Karpas-422 (cell line): ENCODE results near the gene SEC61A2. TPM values are rescaled to one million over a fixed set of nuclear protein-coding genes. Genes with fewer than 3 reads are reported as not detected.
"Not testable (repeated sequence)": the region's sequence is repeated elsewhere in the genome, so short reads cannot be mapped to it uniquely, and the experiment has no call there.

ENCODE experiments used
- DNase-seq: peaks from one replicate; pipeline ENCODE4 v3.0.0-alpha.2; 2015
- H2AFZ ChIP-seq: fragments of 200-600 bp; sonication (generic); 2 replicates; pipeline ENCODE4 v1.6.1; 2014; ENCODE audit warnings: antibody characterized with exemption, low read length, mixed read lengths
- H3K27ac ChIP-seq: fragments of 200-600 bp; sonication (generic); 2 replicates; pipeline ENCODE4 v1.5.1; 2014; ENCODE audit warnings: mild to moderate bottlenecking, low read length, moderate library complexity
- H3K27me3 ChIP-seq: fragments of 200-600 bp; sonication (generic); 2 replicates; pipeline ENCODE4 v1.6.1; 2014; ENCODE audit warnings: low read length, mixed read lengths
- H3K36me3 ChIP-seq: fragments of 200-600 bp; sonication (generic); 2 replicates; pipeline ENCODE4 v1.6.1; 2014; ENCODE audit warnings: low read length, mixed read lengths; ENCODE audit not compliant: insufficient read depth
- H3K4me1 ChIP-seq: fragments of 200-600 bp; sonication (generic); 2 replicates; pipeline ENCODE4 v1.6.1; 2014; ENCODE audit warnings: mild to moderate bottlenecking, low read length, mixed read lengths
- H3K4me2 ChIP-seq: fragments of 200-600 bp; sonication (generic); 2 replicates; pipeline ENCODE4 v1.6.1; 2014; ENCODE audit warnings: low read length, low read depth, mild to moderate bottlenecking; ENCODE audit not compliant: poor library complexity, severe bottlenecking
- H3K4me3 ChIP-seq: fragments of 200-600 bp; sonication (generic); 2 replicates; pipeline ENCODE4 v1.5.1; 2014; ENCODE audit warnings: mild to moderate bottlenecking, antibody characterized with exemption, low read length, mixed read lengths
- H3K79me2 ChIP-seq: fragments of 200-600 bp; sonication (generic); 2 replicates; pipeline ENCODE4 v1.6.1; 2014; ENCODE audit warnings: mild to moderate bottlenecking, low read length, mixed read lengths
- H3K9ac ChIP-seq: fragments of 200-600 bp; sonication (generic); 2 replicates; pipeline ENCODE4 v1.6.0; 2014; ENCODE audit warnings: low read length
- H3K9me2 ChIP-seq: fragments of 200-600 bp; sonication (generic), shearing (Covaris generic); replicated peaks from 2 replicates; pipeline ENCODE4 v1.6.0; 2014; ENCODE audit warnings: mild to moderate bottlenecking, low read length, moderate library complexity; ENCODE audit not compliant: insufficient read depth
- H3K9me3 ChIP-seq: fragments of 300-700, 200-600 bp; sonication (generic); 2 replicates; pipeline ENCODE4 v1.6.1; 2014; ENCODE audit warnings: low read length, mixed read lengths
- H4K20me1 ChIP-seq: fragments of 200-600 bp; sonication (generic); 2 replicates; pipeline ENCODE4 v1.6.1; 2014; ENCODE audit warnings: mild to moderate bottlenecking, antibody characterized with exemption, low read length, low read depth; ENCODE audit not compliant: insufficient read depth
- total RNA-seq: library from RNA; depleted of rRNA; stranded (reverse); fragments of >200 nt; shearing (Covaris generic); gene quantifications from 2 replicates; pipeline ENCODE4 v1.2.3, GENCODE V29; 2014; ENCODE audit warnings: low replicate concordance; rRNA removed

SEC61A2 gene
- total RNA-seq = 6.6 and 17.7 TPM in 2 replicates

DNA sequence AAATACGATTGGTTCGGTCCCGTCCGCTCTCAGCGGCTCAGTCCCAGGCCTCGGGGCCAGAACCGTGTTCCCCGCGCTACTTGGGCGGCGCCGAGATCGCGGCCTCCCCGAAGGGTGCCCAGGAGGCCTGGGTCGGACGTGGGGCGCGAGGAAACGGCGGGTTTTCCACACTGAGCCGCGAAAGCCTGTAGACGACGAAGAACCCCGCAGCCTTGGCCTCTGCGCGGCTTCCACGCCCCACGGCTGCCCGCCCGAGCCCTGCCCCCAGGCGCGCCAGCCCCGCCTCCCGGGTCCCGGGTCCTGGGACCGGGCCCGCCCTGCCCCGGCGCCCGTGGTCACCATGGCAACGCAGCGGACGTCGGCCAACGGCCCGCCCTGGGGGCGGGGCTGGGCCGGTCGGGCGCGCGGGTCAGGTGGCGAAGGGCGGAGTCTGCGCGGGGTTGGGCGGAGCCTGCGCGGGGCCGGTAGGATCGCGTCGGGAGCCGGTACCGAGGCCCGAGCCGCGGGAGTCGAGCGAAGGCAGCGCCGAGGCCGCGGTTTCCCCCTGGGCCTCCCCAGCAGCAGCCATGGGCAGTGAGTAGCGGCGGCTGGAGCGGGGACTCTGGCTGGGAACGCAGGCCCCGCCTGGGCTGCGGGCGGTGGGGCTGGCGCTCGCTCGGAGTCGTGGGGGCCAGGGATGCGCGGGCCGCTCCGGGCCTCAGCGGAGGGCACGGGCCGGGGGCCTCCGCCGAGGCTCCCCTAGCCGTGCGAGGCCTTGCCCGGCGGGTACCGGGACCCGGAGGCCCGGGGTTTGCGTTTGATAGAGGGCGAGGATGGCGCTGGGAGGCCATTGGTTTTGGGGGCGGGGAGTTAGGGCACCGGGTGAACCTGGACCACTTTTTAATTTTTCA, at the start of gene SEC61A2:
Gene SEC61A2, plus strand, starts transcription at position 456 of the 890 bp plus-strand sequence. Its CDS starts 111 bp downstream, at position 567.
- no peaks in the 10 kb centered on the region for H4K20me1 ChIP-seq

DNA sequence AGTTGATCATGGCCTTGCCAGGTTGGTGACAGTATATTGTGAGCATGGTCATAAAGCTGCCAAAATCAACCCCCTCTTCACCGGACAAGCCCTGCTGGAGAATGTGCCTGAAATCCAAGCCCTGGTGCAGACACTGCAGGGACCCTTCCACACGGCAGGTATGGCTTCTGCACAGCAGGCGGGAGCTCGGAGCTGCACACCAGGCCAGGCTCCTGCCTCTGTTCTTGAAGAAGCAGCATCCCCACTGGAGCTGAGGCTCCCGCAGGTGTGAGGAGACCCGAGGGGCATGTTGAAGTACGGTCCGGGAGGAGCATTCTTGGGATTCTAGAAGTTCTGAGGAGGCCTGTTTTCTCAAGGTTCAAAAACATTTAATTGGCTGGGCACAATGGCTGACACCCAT, 48.0 kb upstream of the SEC61A2 start:
- H3K4me1 ChIP-seq = peaks cover 10% of the 10 kb centered on the region
- H3K36me3 ChIP-seq = no peaks in the 10 kb centered on the region
- H3K4me3 ChIP-seq = no peak overlapping the region
- no peak overlapping the region for H3K27ac ChIP-seq
- no peak overlapping the region for H2AFZ ChIP-seq
- H3K4me2 ChIP-seq = no peak overlapping the region
- H3K9me3 ChIP-seq = no peaks in the 10 kb centered on the region
- H3K9ac ChIP-seq = no peak overlapping the region
- DNase-seq = no peak
- H3K79me2 ChIP-seq = no peaks in the 10 kb centered on the region; the same call in 1 of the 2 replicates
- no peaks in the 10 kb centered on the region for H3K9me2 ChIP-seq
- H3K27me3 ChIP-seq = no peaks in the 10 kb centered on the region
- H4K20me1 ChIP-seq = no peaks in the 10 kb centered on the region

More for the DNA sequence above, at the start of gene SEC61A2:
- Histone ChIP-seq H2AFZ (peak within 1 kb of the TSS; percentile 93), H3K36me3 (peaks cover 4% of the 10 kb centered on the region; the same call in 1 of the 2 replicates), H3K9me3 (no peaks in the 10 kb centered on the region), H3K9ac (peak within 1 kb of the TSS; percentile 91), H3K4me3 (peak within 1 kb of the TSS; percentile 90), H3K27me3 (no peaks in the 10 kb centered on the region), H3K27ac (peak within 1 kb of the TSS; percentile 65), H3K4me1 (peaks cover 8% of the 10 kb centered on the region), H3K79me2 (peaks cover 35% of the 10 kb centered on the region), H3K9me2 (no peaks in the 10 kb centered on the region), H3K4me2 (peak within 1 kb of the TSS; percentile 90)
- peak; percentile 98 for DNase-seq

DNA sequence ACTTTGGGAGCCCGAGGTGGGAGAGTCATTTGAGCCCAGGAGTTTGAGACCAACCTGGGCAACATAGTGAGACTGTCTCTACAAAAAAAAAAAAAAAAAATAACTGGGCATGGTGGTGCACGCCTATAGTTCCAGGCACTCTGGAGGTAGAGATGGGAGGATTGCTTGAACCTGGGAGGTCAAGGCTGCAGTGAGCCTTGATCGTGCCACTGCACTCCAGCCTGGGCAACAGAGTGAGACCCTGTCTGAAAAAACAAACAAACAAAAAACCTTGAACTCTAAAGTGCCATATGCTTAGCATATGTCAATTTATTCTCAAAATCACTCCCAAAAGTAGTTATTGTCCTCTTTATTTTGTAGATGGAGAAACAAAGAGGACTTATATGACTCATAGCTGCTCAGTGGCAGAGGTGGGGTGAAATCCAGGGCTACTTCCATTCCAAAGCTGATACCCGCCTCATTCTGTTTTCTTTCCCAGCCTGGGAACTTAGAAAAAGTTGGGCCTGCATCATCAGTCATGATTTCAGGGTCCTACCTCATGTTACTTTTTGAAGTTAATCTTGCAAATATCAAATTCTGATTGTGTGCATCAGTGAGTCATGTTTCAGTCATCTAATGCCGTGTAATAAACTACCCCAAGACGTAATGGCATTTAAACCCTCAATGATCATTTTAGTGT, 47.5 kb upstream of the SEC61A2 start:
- peaks cover 9% of the 10 kb centered on the region for H3K4me1 ChIP-seq
- H3K27me3 ChIP-seq = no peaks in the 10 kb centered on the region
- H3K9me2 ChIP-seq = no peaks in the 10 kb centered on the region
- no peaks in the 10 kb centered on the region for H4K20me1 ChIP-seq
- no peak for DNase-seq
- no peaks in the 10 kb centered on the region; the same call in 1 of the 2 replicates for H3K36me3 ChIP-seq
- H3K9ac ChIP-seq = no peak overlapping the region
- H3K4me2 ChIP-seq = no peak overlapping the region
- H3K9me3 ChIP-seq = no peaks in the 10 kb centered on the region
- no peak overlapping the region for H2AFZ ChIP-seq
- no peak overlapping the region for H3K4me3 ChIP-seq
- no peak overlapping the region for H3K27ac ChIP-seq
- no peaks in the 10 kb centered on the region; the same call in 1 of the 2 replicates for H3K79me2 ChIP-seq

DNA sequence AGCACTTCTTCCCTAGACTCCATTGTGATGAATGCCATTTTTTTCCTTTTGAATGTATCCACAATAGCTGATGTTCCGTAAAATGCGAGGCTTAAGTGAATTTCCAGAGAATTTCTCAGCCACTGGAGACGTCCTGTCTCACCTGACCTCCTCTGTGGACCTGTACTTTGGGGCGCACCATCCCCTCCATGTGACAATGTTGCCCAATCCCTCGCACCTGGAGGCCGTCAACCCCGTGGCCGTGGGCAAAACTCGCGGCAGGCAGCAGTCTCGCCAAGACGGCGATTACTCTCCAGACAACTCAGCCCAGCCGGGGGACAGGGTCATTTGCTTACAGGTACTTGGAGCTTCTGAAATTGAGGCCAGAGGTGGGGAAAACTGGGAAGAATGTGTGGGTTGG, 40.6 kb upstream of the SEC61A2 start:
- Histone ChIP-seq H3K27ac (no peak overlapping the region), H2AFZ (no peak overlapping the region), H4K20me1 (no peaks in the 10 kb centered on the region), H3K4me3 (no peak overlapping the region), H3K9ac (no peak overlapping the region), H3K9me3 (no peaks in the 10 kb centered on the region), H3K79me2 (no peaks in the 10 kb centered on the region), H3K4me2 (no peak overlapping the region), H3K27me3 (no peaks in the 10 kb centered on the region), H3K4me1 (no peaks in the 10 kb centered on the region), H3K36me3 (peaks cover 4% of the 10 kb centered on the region; the same call in 1 of the 2 replicates), H3K9me2 (no peaks in the 10 kb centered on the region)
- DNase-seq = no peak

DNA sequence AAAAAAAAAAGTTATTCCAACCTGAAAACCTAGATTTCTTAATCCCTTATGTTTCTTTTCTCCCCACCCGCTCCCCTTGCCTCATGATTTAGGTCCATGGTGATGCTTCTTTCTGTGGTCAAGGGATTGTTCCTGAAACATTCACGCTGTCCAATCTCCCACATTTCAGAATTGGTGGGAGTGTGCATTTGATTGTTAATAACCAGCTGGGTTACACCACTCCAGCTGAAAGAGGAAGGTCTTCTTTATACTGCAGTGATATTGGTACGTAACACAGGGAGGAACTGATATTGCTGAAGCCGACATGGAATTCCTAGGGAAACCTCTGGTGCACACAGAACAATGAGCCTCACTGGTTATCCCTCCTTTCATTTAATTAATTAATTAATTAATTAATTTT, 38.1 kb upstream of the SEC61A2 start:
- no peak overlapping the region for H3K27ac ChIP-seq
- H3K9me3 ChIP-seq = no peaks in the 10 kb centered on the region
- H3K4me2 ChIP-seq = no peak overlapping the region
- H3K27me3 ChIP-seq = no peaks in the 10 kb centered on the region
- peaks cover 4% of the 10 kb centered on the region; the same call in 1 of the 2 replicates for H3K36me3 ChIP-seq
- no peak overlapping the region for H3K9ac ChIP-seq
- H2AFZ ChIP-seq = no peak overlapping the region
- DNase-seq = no peak
- no peaks in the 10 kb centered on the region for H3K4me1 ChIP-seq
- no peak overlapping the region for H3K4me3 ChIP-seq
- H4K20me1 ChIP-seq = no peaks in the 10 kb centered on the region
- H3K79me2 ChIP-seq = no peaks in the 10 kb centered on the region
- H3K9me2 ChIP-seq = no peaks in the 10 kb centered on the region

DNA sequence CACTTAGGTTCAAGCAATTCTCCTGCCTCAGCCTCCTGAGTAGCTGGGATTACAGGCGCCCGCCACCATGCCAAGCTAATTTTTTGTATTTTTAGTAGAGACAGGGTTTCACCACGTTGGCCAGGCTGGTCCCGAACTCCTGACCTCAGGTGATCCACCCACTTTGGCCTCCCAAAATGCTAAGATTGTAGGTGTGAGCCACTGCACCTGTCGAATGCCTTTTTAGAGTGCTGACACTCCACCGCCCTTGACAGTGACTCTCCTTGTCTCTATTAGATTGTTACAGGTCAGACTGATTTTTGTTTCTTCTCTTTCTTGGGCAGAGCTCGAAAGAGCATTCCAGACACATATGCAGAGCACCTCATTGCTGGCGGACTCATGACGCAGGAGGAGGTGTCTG, 32.1 kb upstream of the SEC61A2 start:
- peaks cover 22% of the 10 kb centered on the region for H3K36me3 ChIP-seq
- DNase-seq, H2AFZ ChIP-seq: not testable (repeated sequence)

DNA sequence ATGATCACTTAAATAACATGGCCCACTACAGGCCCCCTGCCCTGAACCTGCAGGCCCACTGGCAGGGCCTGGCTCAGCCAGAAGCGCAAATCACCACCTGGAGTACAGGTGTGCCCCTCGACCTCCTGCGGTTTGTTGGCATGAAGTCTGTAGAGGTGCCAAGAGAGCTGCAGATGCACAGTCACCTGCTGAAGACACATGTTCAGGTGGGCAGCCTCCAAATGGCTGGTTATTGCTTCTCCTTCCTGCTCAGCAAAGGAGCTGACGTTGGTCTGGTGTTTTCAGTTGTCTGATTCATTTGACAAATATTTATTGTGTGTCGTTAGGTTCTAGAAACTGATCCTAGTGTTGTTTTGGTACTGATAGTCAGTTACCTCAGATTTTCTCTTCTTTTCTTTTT, 31.7 kb upstream of the SEC61A2 start:
- H3K4me1 ChIP-seq = no peaks in the 10 kb centered on the region
- no peak overlapping the region for H3K4me2 ChIP-seq
- no peak for DNase-seq
- H4K20me1 ChIP-seq = no peaks in the 10 kb centered on the region
- no peaks in the 10 kb centered on the region for H3K79me2 ChIP-seq
- no peak overlapping the region for H3K9ac ChIP-seq
- no peak overlapping the region for H3K4me3 ChIP-seq
- H2AFZ ChIP-seq = no peak overlapping the region
- H3K36me3 ChIP-seq = peaks cover 26% of the 10 kb centered on the region
- H3K27ac ChIP-seq = no peak overlapping the region
- no peaks in the 10 kb centered on the region for H3K27me3 ChIP-seq
- H3K9me3 ChIP-seq = no peaks in the 10 kb centered on the region
- H3K9me2 ChIP-seq = no peaks in the 10 kb centered on the region

More for the DNA sequence above, 32.1 kb upstream of the SEC61A2 start:
- H3K4me3 ChIP-seq, H4K20me1 ChIP-seq, H3K9me3 ChIP-seq, H3K9me2 ChIP-seq, H3K27ac ChIP-seq, H3K4me2 ChIP-seq, H3K4me1 ChIP-seq, H3K79me2 ChIP-seq, H3K27me3 ChIP-seq, H3K9ac ChIP-seq: not testable (repeated sequence)

DNA sequence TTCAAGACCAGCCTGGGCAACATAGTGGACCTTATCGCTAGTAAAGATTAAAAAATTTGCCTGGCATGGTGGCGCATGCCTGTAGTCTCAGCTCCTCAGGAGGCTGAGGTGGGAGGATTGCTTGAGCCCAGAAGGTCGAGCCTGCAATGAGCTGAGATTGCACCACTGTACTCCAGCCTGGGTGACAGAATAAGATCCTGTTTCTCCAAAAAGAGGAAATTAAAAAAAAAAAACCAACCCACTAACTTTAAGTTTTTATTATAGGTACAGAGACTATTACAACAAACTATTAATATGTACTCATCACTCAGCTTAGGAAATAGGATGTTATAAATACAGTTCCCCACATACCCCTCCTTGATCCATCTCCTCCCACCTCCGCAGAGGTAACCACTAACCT, 30.5 kb upstream of the SEC61A2 start:
- no peaks in the 10 kb centered on the region for H3K9me3 ChIP-seq
- no peak overlapping the region for H3K4me3 ChIP-seq
- H2AFZ ChIP-seq = no peak overlapping the region
- no peak overlapping the region for H3K9ac ChIP-seq
- no peaks in the 10 kb centered on the region for H3K27me3 ChIP-seq
- peaks cover 21% of the 10 kb centered on the region for H3K36me3 ChIP-seq
- H3K27ac ChIP-seq = no peak overlapping the region
- H4K20me1 ChIP-seq = no peaks in the 10 kb centered on the region
- no peaks in the 10 kb centered on the region for H3K79me2 ChIP-seq
- DNase-seq = no peak
- no peaks in the 10 kb centered on the region for H3K4me1 ChIP-seq
- H3K9me2 ChIP-seq = no peaks in the 10 kb centered on the region
- H3K4me2 ChIP-seq = no peak overlapping the region
